ENCODE measurements around the gene DENND5A. TPM values are rescaled to one million over a fixed set of nuclear protein-coding genes. Genes with fewer than 3 reads are reported as not detected.
"Not testable (repeated sequence)": the region's sequence is repeated elsewhere in the genome, so short reads cannot be mapped to it uniquely, and the experiment has no call there.

The DENND5A gene
- total RNA-seq, 1 donor from 2014 or later = 47.6 TPM

DNA sequence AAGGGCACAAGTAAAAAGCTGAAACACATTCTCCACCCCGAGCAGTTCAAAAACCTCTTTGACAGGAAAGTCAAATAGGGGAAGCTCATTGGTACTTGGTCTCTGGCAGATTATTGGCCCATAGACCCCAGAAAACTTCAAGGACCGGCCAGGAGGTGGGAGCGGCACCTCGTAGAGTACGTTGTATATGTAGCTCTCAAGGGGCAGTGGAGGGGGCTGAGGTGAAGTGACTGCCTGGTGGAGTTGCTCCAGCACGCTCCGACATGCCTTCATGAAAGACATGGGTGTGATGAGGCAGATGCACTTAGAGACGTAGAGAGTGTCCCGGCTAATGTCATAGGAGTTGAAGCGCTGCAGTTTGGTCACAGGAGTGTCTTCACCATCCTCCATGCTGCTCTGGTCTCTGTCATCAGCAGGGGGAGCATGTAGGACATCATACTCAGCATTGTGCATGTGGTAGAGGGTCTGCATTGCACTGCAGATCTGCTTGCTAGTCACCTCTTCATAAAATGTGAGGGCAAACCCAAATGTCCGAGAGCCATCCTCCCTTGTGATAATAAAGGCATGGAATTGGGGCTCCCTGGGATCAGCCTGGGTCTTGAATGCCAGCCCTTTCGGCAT lies 61.3 kb downstream of the DENND5A start:
- no peak overlapping the region for H3K4me3 Mint-ChIP-seq
- intact Hi-C loops (cut with micrococcal nuclease) = loop anchor here (5.0 kb wide), 1 partner anchor 178 kb away; the partner anchor contains the start of gene IPO7
- no peaks in the 10 kb centered on the region for H3K9me3 Mint-ChIP-seq
- H3K4me1 Mint-ChIP-seq (ENCODE audit: low read depth) = peaks cover 31% of the 10 kb centered on the region
- peaks cover 11% of the 10 kb centered on the region for H3K36me3 Mint-ChIP-seq (ENCODE audit: low read depth)
- DNase-seq (ENCODE audit: low spot score) = no peak
- H3K27me3 Mint-ChIP-seq (ENCODE audit: insufficient read depth) = no peaks in the 10 kb centered on the region
- H3K27ac Mint-ChIP-seq = no peak overlapping the region

DNA sequence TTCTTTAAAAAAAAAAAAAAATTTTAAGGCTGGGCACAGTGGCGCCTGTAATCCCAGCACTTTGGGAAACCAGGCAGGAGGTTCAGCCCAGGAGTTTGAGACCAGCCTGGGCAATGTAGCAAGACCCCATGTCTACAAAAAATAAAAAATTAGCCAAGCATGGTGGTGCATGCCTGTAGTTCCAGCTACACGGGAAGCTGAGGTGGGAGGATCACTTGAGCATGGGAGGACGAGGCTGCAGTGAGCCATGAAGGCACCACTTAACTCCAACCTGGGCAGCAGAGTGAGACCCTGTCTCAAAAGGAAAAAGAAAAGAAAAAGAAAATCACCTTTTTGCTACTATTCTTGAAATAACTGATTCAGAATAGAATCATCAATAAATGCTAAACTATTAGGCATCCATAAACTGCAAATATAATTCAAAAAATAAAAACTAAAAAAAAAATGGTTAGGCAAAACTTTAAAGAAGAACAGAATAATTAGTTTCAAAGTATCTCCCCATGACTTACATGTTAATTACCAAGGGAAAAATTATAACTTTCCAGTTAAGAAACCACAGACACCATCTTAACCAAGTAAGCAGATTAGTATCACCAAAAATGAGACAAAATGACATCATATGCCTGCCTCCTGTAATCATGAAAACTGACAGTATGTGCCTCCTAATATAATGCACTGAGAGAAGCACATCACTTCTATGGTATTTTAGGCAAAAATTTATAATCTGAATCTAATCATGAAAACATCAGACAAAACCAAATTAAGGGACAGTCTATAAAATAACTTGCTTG lies 63.6 kb downstream of the DENND5A start:
- Mint-ChIP-seq H3K4me3 (no peak overlapping the region), H3K36me3 (ENCODE audit: low read depth) (peaks cover 11% of the 10 kb centered on the region), H3K27me3 (ENCODE audit: insufficient read depth) (no peaks in the 10 kb centered on the region), H3K4me1 (ENCODE audit: low read depth) (peaks cover 18% of the 10 kb centered on the region), H3K27ac (peak overlapping the region; percentile 46), H3K9me3 (no peaks in the 10 kb centered on the region)
- intact Hi-C loops (cut with micrococcal nuclease) = loop anchor here (1.0 to 5.0 kb wide), 3 partner anchors 8 to 181 kb away; partner anchors contain the start of gene IPO7
- DNase-seq (ENCODE audit: low spot score) = no peak

DNA sequence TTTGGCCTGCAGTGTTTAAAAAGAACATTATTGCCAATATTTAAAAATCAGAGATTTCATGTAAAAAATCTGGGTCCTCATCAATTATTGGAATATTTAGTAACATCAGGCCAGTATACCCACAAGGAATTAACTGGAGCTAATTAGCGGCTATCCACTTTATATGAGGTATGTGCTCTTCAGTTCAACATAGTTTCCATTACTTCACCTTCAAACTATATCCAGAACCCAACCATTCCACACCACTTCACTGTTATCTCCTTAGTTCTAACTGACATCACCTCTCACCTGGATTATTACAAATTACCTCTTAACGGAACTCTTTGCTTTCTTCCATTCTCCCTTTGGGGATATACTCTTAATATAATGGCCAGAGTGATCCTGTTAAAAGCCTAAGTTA lies 64.7 kb downstream of the DENND5A start:
- no peak overlapping the region for H3K27ac Mint-ChIP-seq
- peaks cover 18% of the 10 kb centered on the region for H3K4me1 Mint-ChIP-seq (ENCODE audit: low read depth)
- H3K27me3 Mint-ChIP-seq (ENCODE audit: insufficient read depth) = no peaks in the 10 kb centered on the region
- H3K36me3 Mint-ChIP-seq (ENCODE audit: low read depth) = peaks cover 11% of the 10 kb centered on the region
- H3K4me3 Mint-ChIP-seq = no peak overlapping the region
- no peak for DNase-seq (ENCODE audit: low spot score)
- intact Hi-C loops (cut with micrococcal nuclease) = loop anchor here (2.0 to 5.0 kb wide), 2 partner anchors 50 to 182 kb away; partner anchors contain the start of gene IPO7
- no peaks in the 10 kb centered on the region for H3K9me3 Mint-ChIP-seq

DNA sequence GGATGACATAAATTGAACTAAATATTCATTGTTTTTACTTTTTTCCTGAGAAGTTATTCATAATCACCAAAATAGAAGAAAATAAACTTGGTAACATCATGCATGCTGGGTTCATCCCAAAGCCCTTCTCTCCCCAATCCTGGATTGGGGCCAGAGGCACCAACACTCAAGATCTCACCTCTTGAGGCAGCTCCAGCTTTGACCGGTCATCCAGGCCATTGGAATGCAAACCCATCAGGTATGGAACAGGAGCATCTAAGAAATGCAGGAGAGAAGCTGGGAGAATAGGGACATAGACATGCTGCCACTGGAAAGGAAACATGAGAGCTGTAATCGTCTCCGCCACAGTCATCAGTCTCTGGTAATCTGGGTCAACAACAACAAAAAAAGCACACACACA lies 71.8 kb downstream of the DENND5A start:
- Mint-ChIP-seq H3K27ac (no peak overlapping the region), H3K27me3 (ENCODE audit: insufficient read depth) (no peaks in the 10 kb centered on the region)

DNA sequence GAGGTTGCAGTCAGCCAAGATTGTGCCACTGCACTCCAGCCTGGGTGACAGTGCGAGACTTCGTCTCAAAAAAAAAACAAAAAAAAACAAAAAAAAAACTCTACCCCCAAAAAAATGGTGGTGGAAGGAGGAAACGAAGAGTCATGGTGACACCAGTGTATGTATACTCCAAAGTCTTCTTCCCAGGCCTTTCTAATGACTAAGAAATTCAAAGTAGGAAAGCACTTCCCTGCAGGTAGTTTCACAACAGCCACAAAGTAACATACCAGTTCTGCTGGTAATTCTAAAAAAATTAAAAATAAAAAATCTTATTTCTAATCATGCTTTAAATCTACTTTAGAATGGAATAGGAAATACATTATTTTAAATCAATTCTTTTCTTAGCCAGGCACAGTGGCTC lies 72.6 kb downstream of the DENND5A start:
- intact Hi-C loops (cut with micrococcal nuclease) = no loop called here
- no peak for DNase-seq (ENCODE audit: low spot score)
- Mint-ChIP-seq H3K9me3 (peaks cover 3% of the 10 kb centered on the region), H3K4me3 (no peak overlapping the region), H3K27ac (no peak overlapping the region), H3K27me3 (ENCODE audit: insufficient read depth) (no peaks in the 10 kb centered on the region), H3K4me1 (ENCODE audit: low read depth) (no peaks in the 10 kb centered on the region), H3K36me3 (ENCODE audit: low read depth) (peaks cover 38% of the 10 kb centered on the region)

More for the DNA sequence above, 71.8 kb downstream of the DENND5A start:
- Mint-ChIP-seq H3K9me3 (peaks cover 3% of the 10 kb centered on the region), H3K36me3 (ENCODE audit: low read depth) (peaks cover 36% of the 10 kb centered on the region), H3K4me3 (no peak overlapping the region), H3K4me1 (ENCODE audit: low read depth) (no peaks in the 10 kb centered on the region)
- intact Hi-C loops (cut with micrococcal nuclease) = no loop called here
- DNase-seq (ENCODE audit: low spot score) = no peak

DNA sequence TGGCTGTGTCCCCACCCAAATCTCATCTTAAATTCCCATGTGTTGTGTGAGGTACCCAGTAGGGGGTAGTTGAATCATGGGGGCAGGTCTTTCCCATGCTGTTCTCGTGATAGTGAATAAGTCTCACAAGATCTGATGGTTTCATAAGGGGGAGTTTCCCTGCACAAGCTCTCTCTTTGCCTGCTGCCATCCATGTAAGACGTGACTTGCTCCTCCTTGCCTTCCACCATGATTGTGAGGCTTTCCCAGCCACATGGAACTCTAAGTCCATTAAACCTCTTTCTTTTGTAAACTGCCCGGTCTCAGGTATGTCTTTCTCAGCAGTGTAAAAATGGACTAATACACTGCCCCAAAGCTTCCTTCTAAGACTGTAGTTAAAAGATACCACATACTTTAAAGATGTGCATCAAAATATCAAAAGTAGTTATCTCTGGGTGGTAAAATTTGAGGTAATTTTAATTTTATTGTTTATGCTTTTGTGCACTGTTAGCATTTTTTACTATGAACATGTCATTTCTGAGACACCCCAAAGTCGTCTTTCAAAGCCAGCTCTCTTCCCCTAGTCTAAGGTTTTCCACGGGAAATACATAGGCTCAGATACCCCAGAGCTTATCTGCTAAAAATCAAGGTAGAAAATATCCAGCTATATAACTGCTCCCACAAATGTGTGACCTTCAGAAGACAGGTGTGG lies 74.7 kb downstream of the DENND5A start:
- H3K9me3 Mint-ChIP-seq; H3K27ac Mint-ChIP-seq; H3K27me3 Mint-ChIP-seq (ENCODE audit: insufficient read depth); intact Hi-C loops (cut with micrococcal nuclease); H3K4me1 Mint-ChIP-seq (ENCODE audit: low read depth); DNase-seq (ENCODE audit: low spot score); H3K4me3 Mint-ChIP-seq: not testable (repeated sequence)
- H3K36me3 Mint-ChIP-seq (ENCODE audit: low read depth) = peaks cover 40% of the 10 kb centered on the region

DNA sequence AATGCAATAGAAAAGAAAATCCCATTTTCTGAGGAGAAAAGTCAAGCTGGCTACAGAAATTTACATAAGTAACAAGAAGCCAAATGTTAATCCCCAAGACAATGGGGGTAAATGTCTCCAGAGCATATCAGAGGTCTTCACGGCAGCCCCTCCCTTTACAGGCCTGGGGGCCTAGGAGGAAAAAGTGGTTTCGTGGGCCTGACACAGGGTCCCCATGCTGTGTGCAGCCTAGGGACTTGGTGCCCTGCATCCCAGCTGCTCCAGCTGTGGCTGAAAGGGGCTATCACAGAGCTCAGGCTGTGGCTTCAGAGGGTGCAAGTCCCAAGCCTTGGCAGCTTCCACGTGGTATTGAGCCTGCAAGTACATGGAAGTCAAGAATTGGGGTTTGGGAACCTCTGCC lies 76.3 kb downstream of the DENND5A start:
- H3K36me3 Mint-ChIP-seq (ENCODE audit: low read depth) = peaks cover 41% of the 10 kb centered on the region
- H3K4me1 Mint-ChIP-seq (ENCODE audit: low read depth); DNase-seq (ENCODE audit: low spot score); H3K9me3 Mint-ChIP-seq; H3K27ac Mint-ChIP-seq; intact Hi-C loops (cut with micrococcal nuclease); H3K27me3 Mint-ChIP-seq (ENCODE audit: insufficient read depth); H3K4me3 Mint-ChIP-seq: not testable (repeated sequence)

DNA sequence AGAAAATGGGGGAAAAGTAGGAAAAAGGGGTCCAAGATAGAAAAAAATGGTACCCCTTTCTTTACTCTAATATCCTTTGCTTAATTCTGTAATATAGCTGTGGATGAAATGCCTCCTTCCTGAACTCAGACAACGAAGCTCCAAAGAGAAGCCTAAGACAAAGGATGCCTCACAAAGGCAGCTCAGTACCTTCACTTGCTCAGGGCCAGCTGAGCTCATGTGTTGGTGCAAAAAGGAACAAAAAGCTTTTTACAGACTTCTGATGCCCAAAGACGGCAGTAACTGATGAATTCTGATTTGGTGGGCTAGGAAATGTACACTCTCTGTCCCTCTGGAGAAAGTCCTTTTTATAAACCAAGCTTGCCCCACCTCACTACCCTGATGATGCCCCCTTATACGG lies 77.5 kb downstream of the DENND5A start:
- Mint-ChIP-seq H3K9me3 (peaks cover 3% of the 10 kb centered on the region), H3K36me3 (ENCODE audit: low read depth) (peaks cover 37% of the 10 kb centered on the region), H3K27ac (no peak overlapping the region), H3K4me3 (no peak overlapping the region), H3K27me3 (ENCODE audit: insufficient read depth) (no peaks in the 10 kb centered on the region), H3K4me1 (ENCODE audit: low read depth) (no peaks in the 10 kb centered on the region)
- no peak for DNase-seq (ENCODE audit: low spot score)
- intact Hi-C loops (cut with micrococcal nuclease) = no loop called here

DNA sequence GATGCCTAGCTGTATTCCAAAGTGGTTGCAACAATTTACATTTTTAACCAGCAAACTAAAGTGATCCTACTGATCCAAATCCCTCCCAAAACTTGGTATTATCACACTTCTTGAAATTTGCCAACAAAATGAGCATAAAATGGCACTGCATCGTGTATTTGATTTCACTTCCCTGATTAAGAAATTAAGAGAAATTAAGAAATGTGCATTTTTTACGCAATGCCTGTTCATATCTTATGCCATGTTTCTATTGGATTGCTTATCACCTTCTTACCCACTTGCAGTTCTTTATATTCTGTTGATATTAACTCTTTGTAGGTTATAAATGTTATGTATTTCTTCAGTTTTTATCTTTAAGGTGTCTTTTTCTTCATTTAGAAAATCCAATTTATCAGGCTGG lies 80.6 kb downstream of the DENND5A start:
- Mint-ChIP-seq H3K4me1 (ENCODE audit: low read depth) (no peaks in the 10 kb centered on the region), H3K36me3 (ENCODE audit: low read depth) (peaks cover 24% of the 10 kb centered on the region), H3K27me3 (ENCODE audit: insufficient read depth) (no peaks in the 10 kb centered on the region), H3K9me3 (no peaks in the 10 kb centered on the region), H3K27ac (no peak overlapping the region), H3K4me3 (no peak overlapping the region)
- no peak for DNase-seq (ENCODE audit: low spot score)
- intact Hi-C loops (cut with micrococcal nuclease) = no loop called here

DNA sequence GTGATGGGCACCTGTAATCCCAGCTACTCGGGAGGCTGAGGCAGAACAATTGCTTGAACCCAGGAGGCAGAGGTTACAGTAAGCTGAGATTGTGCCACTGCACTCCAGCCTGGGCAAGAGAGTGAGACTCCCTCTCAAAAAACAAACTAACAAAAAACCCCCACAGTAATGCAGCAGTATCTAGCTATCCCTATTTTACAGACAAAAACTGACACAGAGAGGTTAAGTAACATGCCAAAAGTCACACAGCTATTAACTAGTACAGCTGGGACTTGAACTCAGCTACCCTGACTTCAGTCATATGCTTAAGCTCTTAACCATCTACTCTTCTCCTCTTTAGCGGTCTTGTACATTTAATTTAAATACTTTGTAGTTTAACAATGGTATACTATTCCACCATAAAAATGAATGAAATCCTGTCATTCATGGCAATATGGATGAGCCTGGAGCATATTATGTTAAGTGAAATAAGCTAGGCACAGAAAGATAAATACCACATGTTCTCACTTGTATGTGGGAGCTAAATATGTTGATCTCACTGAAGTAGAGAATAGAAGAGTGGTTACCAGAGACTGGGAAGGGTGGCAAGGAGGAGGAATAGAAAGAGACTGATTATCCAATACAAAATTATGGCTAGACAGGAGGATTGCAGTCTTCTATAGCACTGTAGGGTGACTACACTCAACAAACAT lies 82.8 kb downstream of the DENND5A start:
- Mint-ChIP-seq H3K36me3 (ENCODE audit: low read depth) (peaks cover 25% of the 10 kb centered on the region), H3K27me3 (ENCODE audit: insufficient read depth) (no peaks in the 10 kb centered on the region), H3K4me3 (no peak overlapping the region), H3K4me1 (ENCODE audit: low read depth) (no peaks in the 10 kb centered on the region), H3K27ac (no peak overlapping the region), H3K9me3 (no peaks in the 10 kb centered on the region)
- DNase-seq (ENCODE audit: low spot score) = no peak
- intact Hi-C loops (cut with micrococcal nuclease) = no loop called here

DNA sequence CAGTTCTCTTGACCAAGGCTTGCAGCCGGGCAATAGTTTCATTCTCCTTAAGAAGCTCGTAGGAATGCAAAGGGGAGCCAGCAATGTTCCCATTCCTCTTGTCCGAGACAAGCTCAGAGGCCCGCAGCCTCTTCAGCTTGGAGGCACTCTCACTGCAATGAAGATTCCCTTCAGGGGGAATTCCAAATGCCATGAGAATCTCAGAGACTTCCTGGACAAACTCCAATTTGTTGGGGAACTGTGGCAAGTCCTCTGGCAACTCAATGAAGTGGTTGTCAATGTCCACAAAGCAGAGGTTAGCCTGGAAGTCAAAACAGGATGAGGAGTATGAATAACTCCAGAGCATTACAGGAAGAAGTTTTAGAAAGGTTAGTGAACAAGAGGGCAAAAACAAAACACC lies 84.4 kb downstream of the DENND5A start:
- H3K4me1 Mint-ChIP-seq (ENCODE audit: low read depth) = peaks cover 7% of the 10 kb centered on the region
- intact Hi-C loops (cut with micrococcal nuclease) = no loop called here
- no peak for DNase-seq (ENCODE audit: low spot score)
- no peaks in the 10 kb centered on the region for H3K9me3 Mint-ChIP-seq
- no peak overlapping the region for H3K4me3 Mint-ChIP-seq
- H3K27me3 Mint-ChIP-seq (ENCODE audit: insufficient read depth) = no peaks in the 10 kb centered on the region
- peaks cover 32% of the 10 kb centered on the region for H3K36me3 Mint-ChIP-seq (ENCODE audit: low read depth)
- no peak overlapping the region for H3K27ac Mint-ChIP-seq

DNA sequence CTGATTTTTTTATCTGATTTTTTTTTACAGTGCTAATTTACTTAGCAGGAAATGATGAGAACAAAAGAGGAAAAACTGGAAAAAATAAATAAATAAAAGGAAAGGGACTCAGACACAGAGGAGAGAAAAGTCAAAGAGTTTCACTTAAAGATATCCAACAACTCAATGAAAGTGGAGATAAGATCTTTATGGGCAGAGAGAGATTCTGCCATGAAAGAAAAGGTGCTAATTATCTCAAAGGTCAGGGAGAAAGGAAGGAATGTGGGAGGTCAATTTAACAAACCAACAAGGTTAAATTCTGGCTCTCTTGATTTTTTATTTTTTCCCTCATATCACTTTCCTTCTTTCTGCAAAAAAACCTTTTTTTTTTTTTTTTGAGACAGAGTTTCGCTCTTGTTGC lies 86.0 kb downstream of the DENND5A start:
- no peaks in the 10 kb centered on the region for H3K27me3 Mint-ChIP-seq (ENCODE audit: insufficient read depth)
- no peak overlapping the region for H3K27ac Mint-ChIP-seq
- peaks cover 9% of the 10 kb centered on the region for H3K4me1 Mint-ChIP-seq (ENCODE audit: low read depth)
- no peaks in the 10 kb centered on the region for H3K9me3 Mint-ChIP-seq
- no peak overlapping the region for H3K4me3 Mint-ChIP-seq
- H3K36me3 Mint-ChIP-seq (ENCODE audit: low read depth) = peaks cover 32% of the 10 kb centered on the region
- intact Hi-C loops (cut with micrococcal nuclease) = no loop called here
- no peak for DNase-seq (ENCODE audit: low spot score)

Measured in activated T-helper 1 cell treated with anti-CD3 and anti-CD28 coated beads, Interleukin-12 subunit alpha, Interleukin-12 subunit beta, Interleukin-2, Interleukin-4 antibody, amounts not matched to agents 30 ng/mL and 10 ng/mL and 1 ng/mL, durations not matched to agents 14 hours and 24 hours and 36 hours (primary cell).